ENCODE measurements around the gene RAPSN.

- no peak for TF ChIP-seq CTCF (IDR thresholded peaks at IDR 0.05)
- TF ChIP-seq POLR2A (IDR thresholded peaks at IDR 0.05): no peak
- TF ChIP-seq EP300 (IDR thresholded peaks at IDR 0.05): no peak
Measured at GRCh38 chr11:47451990-47452389, 3.1 kb upstream of the RAPSN start.

Measured in suprapubic skin (tissue), 3 donors.